HG03442 (cell line): ENCODE results near the gene CATSPER2.
"Not testable (repeated sequence)": the region's sequence is repeated elsewhere in the genome, so short reads cannot be mapped to it uniquely, and the experiment has no call there.

Experiments
- ATAC-seq: cut with Tn5 transposase; IDR thresholded peaks from one replicate; pipeline ENCODE4 v1.9.1; 2021; ENCODE audit warnings: mild to moderate bottlenecking, moderate library complexity; ENCODE audit not compliant: unreplicated experiment

Gene CATSPER2

DNA sequence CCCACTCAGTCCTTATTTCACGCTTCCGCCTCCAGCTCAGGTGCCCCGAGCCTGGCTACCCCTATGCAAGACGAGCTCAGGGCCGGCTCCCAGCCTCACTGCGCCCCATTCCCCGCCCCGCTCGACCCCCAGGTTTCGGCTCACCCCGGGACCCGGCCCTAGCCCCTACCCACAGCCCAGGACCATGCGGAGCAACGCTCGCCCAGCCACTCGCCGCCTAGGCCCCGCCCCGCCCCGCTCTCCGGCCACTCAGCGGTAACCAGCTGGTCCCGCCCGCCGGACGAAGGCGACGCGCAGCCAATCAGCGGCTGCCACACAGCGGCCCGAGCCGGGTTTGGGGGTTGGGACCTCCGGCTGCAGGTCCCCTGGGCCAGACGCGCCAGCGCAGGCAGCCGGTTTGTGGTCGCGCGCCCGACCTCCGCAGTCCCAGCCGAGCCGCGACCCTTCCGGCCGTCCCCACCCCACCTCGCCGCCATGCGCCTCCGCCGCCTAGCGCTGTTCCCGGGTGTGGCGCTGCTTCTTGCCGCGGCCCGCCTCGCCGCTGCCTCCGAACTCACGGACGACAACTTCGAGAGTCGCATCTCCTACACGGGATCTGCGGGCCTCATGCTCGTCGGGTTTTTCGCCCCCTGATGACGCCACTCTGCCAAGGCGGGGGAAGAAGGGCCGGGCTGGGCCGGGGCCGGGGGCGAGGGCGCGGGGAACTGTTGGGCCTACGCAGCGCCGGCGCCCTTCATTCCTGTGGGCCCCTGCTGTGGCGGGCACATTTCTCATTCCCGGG is at the start of gene CATSPER2:
Gene CATSPER2, minus strand, starts transcription at position 196 of the 781 bp plus-strand sequence. CDS start 783 bp downstream, outside the sequence.
- no peak for ATAC-seq

DNA sequence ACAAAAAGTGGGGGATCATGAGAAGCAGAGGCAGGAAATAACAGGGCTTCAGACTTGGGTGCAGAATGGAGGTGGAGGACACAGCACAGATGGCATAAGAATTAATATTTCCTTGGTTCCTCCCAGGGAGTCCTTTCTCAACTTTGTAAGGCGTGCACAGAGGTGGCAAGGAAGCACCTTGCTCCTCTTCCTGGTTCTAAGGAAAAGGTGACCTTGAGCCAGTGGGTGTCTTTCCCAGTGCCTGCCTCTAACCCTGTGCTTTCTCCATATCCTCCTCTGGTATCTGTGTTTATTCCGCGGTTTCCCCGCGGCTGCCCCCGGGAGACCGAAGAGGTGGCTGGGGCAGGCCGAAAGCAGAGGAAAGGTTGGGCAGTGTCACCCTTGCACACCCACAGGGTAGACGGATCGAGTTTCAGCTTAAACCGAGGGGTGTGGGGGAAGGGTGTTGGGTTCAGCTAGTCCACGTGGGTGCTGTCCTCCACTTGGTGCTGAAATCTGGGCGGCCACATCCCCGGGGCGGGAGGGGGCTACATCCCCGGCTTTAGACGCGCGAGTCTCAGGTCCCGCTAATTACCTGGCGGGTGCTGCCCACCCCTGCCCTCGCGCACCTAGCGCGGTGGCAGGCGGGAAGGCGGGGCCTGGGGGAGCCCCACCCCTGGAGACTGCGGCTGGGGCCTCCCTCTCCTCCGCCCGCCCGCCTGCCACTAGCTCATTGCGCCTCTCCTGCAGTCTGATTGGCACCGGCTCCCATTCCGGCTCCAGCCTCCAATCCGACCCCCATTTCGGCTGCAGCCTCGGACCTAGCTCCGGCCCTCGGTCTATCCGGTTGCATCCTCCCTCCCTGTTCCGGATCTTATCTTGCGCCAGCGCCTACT is 44.7 kb upstream of the CATSPER2 start, which contains the start of gene CKMT1A:
Gene CKMT1A, plus strand, starts transcription at position 712 of the 875 bp plus-strand sequence. CDS start 192 bp downstream, outside the sequence.
- ATAC-seq, result not testable (repeated sequence)

DNA sequence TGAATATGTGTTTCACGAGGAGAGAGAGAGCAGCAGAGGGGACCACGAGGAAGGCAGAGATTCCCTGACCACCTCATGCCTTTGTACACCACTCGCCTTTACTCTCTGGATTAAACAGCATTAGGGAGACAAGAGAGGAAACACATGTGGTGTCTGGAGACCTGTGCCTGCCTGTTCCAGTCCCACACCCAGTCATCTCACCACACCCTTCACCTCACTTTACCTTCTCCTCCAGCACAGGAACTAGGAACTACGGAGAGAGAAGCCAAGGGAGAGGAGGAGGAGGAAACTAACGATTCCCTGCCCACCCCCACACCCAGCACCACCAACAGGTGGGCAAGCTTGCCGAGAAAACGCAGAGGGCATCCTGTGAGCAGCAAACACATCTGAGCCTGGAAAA is 44.0 kb upstream of the CATSPER2 start:
- ATAC-seq, result not testable (repeated sequence)

DNA sequence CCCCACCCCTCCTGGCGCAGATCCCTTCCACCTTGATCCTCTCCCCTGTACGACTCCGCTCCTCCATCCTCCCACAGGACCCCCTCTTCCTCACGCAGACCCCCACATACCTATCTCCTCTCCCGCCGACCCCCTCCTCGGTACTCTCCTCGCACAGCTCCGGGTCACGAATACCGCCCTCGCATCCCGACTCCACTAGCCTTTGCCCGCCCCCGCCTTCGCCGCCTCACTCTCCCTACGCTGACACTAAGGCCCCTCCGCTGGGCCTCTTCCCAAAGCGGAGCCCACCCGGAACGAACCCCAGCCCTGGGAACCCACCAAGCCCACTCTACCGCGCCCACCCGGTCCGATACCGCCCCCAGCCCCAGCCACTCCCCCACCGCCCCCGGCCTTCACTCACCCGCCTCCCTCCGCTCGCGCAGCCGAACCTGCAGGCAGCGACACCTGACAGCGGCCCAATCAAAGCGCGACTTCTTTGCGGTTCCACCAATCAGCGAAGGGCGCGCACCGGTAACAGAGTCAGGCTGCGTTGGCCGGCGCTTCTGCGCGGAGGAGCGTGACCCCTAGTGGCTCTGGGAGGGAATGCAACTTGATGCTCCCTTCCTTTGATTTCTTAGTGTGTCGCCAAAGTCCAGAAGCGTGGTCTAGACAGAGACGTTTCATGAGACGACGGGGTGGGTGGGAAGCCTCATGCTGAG is 41.1 kb upstream of the CATSPER2 start:
- peak; percentile 96 for ATAC-seq

DNA sequence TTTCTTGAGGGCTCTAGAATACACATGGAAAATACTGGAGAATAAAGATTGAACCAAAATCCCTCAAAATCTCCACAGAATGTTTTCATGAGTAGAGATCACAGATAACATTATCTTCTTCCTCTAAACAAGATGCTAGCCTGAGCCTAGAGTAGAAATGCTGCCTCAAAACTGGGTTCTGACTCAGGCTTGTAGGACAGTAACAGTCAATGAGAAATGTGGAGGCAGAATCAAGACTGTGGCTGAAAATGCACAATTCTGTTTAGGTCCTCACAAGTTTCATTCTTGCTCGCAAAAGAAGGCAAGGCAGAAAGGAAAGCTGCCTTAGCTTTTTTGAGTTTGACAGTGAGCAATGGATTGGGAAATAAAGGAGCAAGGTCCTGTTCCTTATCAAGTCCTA is 25.5 kb upstream of the CATSPER2 start:
- not testable (repeated sequence) for ATAC-seq

DNA sequence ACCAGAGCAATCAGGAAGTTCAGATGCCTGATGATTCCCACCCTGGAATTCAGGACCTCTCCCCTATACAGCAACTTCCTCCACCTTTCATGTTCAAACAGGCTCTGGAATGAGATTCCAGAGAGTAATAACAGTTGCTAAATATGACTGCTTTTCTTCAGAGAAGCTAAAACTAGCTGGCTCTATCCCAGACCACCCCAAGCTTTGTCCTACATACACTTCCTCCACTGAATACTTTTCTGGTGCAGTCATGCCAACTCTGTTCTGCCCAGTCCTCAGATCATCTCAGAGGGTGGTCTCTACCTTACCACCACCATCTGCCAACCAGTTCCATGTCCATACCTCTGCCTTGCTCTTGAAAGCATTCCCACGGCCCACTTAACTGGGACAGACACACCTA is 17.5 kb upstream of the CATSPER2 start:
- not testable (repeated sequence) for ATAC-seq

DNA sequence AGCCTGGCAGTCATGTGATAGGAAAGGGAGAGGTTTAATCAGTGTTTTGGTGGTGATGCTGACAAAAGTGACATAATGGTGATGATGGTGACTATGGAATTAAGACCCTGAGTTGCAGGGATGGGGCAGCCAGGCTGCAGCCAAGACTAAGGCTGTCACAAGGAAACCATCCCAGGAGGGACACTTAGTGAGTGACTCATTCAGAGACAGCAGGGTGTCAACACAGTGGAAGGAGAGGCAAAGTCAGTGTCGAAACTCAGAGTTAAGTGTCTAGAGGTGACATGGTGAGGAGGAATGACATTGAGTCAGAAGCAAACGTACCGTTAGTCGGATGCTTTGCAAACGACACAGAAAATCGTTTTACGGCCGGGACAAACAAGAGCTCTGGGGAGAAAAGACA is 14.7 kb upstream of the CATSPER2 start:
- ATAC-seq, result not testable (repeated sequence)

DNA sequence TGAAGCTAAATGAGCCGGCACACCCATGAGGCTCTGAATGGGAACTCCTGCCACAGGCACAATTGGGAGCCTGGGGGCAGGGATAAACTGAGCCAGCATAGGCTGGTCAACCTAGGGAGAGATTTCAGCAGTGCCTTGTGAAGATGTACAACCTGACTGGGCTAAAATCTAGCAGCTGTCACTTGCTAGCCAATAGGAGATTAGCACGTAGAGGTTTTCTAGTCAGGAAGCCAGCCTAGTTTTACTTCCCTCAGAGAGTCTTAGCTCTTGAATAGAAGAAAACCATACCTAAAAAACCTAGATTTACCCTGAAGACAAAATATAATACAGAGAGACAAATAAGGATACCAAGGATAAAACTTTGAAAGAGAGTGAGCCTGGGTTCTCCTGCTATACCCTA is 13.6 kb upstream of the CATSPER2 start:
- ATAC-seq, result not testable (repeated sequence)

DNA sequence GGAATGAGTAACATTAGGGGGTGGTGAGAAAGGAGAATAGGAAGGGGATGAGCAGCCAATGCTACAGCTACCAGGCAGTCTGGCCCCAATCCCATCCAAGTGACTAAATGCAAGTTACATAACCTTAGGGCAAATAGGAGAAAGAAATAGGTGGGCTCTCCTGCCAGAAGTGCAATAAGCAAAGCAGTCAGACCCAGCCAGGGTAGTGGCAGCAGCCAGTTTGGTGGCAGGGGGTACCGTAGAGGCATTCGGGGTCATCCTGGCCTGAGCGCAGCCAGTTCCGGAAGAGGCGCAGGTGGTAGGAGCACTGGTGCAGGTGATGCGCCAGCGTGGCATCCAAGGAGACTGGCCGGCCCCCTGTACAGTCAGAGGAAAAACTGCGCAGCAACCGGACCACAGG is 11.1 kb upstream of the CATSPER2 start:
- not testable (repeated sequence) for ATAC-seq

DNA sequence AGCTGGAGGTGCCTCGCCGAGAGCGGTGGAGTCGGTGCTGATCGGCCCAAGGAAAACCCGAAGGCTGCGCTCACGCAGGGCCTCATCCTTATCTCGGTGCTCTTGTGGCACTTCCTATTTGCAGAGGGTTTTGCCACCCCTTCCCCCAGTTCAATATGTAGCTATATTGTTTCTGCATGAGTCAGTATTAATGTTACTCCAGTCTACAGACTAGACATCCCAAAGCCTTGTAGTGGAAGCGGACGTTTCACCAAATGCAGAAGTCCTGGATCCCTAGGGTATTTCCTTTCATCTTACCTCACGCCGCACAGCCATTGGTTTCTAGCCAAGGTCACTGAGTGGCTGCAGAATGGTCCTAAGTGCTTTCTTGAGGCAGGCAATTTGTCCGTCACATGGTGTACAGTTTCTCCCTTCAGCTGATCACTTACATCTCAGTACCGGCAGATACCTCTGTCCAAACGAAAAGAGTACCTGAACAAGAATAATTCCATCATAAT is 834 bp upstream of the CATSPER2 start:
- ATAC-seq, result not testable (repeated sequence)

DNA sequence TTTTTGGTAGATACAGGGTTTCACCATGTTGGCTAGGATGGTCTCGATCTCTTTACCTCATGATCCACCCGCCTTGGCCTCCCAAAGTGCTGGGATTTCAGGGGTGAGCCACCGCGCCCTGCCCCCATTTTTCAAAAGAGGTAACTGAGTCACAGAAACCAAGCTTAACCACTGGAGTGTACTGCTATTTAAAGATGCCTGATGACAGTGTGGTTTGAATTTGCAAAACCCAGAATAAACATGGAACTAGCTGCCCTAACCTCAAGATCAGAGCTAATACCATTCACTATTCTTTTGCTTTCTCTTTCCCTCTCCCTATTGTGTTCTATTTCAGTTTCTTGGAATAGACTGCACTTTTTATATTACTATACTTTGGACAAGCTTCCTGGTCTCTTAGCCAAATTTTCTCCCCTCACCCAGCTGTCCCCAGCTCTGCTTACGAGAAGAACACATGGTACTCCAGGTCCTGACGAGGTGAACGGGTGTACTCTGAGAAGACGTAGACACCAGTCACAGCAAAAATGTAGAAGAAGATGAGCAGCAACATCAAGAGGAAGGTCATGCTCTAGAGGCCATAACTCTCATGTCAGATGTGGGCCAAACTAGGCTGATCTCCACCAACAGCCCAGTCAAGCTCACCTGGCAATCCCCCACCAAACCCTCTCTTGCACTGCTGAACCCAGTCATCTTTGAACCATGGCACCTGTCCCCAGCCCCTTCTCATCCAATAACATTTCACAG is 10.0 kb downstream of the CATSPER2 start:
- ATAC-seq, result peak; percentile 57

DNA sequence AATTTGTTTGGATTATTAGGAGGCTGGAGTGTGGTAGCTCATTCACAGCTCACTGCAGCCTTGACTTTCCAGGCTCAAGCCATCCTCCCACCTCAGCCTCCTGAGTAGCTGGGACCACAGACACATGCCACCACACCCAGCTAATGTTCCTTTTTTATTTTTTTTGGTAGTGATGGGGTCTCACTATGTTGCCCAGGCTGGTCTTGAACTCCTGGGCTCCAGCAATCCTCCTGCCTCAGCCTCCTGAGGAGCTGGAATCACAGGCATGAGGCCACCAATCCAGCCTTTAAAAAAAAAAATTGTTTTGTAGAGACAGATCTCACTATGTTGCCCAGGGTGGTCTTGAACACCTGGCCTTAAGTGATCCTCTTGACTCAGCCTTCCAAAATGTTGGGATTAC is 21.7 kb downstream of the CATSPER2 start:
- not testable (repeated sequence) for ATAC-seq

DNA sequence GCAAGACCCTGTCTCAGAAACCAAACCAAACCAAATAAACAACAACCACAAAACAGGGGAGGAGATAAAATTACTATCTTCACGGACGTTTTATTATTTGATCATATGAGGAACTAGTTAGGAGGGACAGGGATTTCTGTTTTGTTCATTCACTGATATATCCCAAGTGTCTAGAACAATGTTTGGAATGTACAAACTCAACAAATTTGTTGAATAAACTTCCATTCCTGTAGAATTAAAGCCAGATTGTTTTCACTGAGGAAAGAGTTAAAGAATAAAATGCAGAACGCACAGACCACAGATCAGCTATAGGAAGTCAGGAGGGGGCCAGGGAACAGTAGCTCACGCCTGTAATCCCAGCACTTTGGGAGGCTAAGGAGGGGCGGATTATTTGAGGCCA is 23.5 kb downstream of the CATSPER2 start:
- ATAC-seq, result no peak

DNA sequence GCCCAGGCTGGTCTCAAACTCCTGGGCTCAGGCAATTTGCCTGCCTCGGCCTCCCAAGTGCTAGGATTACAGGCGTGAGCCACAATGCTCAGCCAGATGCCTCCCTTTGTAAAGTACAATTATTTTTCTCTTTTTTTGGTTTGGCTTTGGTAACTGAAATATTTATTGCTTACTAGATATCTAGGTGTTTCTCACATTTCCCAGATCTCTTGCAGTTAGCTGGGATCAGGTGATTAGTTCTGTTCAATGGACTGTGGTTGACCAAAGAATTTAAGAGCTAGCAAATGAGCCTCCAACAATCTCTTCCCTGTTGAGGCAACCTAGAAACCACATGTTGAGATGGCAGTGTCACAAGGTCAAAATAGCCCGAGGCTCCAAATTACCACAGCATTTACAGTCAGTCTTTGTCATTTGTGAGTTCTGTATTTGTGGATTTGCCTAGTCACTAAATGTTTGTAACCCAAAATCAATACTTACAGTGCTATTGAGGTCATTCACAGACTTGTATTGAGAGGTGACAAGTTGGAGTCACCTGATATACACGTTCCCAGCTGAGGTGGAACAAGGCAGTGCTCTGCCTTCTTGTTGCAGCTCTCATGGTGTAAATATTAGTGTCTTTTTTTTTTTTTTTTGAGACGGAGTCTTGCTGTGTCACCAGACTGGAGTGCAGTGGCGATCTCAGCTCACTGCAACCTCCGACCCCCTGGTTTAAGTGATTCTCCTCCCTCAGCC is 26.4 kb downstream of the CATSPER2 start:
- ATAC-seq, result not testable (repeated sequence)

DNA sequence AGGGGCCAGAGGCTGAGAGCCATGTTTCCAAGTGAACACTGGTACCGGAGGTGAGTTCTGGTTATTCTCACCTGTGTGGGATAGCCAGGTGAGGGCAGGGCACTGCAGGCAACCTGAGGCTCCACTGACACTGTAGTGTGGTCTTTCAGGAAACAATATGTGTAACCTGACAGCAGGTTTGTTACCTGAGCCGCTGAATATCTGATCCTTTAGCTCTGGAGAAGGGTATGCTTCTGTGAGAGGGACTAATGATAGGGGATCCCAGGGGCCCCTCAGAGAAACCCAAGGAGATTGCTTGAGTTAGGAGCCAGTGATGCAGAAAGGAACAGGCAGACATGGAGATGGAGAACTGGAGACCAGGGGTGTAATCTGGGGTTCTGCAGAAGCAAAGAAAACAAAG is 29.9 kb downstream of the CATSPER2 start, which contains the start of gene STRC:
Gene STRC, minus strand, starts transcription at position 101 of the 400 bp plus-strand sequence. Its CDS starts 78 bp downstream, at position 23.
- not testable (repeated sequence) for ATAC-seq

DNA sequence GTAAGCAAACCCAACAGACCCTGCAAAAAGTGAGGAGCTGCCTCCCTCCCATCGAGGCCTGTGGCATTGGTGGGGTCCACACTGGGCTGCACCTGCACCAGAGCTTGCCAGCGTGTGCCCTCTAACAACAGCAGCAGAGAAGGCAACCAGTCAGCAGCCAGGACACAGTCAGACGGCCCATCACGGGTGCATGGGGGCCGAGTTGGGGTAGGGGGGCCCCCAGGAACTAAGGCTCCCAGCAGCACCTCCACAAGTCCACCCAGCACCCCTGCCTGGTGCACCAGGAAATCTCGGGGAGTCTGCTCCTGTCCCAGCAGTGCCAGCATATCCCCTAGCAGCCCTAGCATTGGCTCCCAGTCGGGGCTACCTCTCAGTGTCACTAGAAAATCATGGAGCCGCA is 30.9 kb downstream of the CATSPER2 start:
- not testable (repeated sequence) for ATAC-seq

DNA sequence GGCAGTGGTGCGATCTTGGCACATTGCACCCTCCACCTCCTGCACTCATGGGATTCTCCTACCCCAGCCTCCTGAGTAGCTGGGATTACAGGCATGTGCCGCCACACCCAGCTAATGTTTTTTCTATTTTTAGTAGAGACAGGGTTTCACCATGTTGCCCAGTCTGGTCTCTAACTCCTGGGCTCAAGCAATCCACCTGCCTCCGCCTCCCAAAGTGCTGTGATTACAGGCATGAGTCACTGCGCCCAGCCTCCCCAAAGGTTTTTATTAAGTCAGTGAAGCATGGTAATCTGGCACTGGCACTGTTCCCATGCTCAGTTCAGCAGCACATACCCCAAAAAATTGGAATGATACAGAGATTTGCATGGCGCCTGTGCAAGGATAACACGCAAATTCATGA is 46.4 kb downstream of the CATSPER2 start:
- ATAC-seq, result not testable (repeated sequence)

DNA sequence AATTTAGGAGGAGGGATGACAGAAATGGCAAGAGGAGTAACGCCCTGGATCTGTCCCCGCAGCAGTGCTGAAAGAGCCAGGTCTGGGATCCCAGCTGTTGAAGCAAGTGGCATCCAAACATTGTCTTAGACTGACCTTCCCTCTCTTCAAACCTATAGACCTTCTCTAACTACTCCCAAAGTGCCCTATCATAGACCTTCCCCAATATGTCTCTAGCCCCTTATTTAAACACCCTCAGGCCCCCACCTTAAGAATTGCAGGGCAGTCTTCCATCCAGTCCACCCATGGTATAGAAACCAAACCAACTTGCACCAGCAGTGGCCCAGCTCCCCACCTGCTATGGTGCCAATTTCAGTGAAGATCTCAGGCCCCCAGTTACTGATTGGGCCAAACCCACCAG is 48.4 kb downstream of the CATSPER2 start:
- not testable (repeated sequence) for ATAC-seq

DNA sequence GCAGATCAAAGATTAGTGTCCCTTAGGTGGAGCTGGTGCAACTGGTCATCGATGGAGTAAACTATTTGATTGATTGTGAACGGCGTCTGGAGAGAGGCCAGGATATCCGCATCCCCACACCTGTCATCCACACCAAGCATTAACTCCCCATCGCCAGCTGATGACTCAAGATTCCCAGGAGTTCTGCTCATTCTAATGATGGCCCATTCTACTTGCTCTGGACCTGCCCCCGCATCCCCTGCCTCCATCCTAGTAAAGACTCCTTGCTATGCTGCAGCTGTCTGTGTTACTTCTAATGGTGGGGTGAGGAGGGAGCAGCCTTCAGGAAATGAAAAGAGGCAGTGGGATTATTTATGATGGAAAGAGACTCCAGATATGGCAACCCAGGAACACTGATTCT is 49.5 kb downstream of the CATSPER2 start:
- ATAC-seq, result not testable (repeated sequence)
